HG02642 (cell line): ENCODE results near the gene INS.
"Not testable (repeated sequence)": the region's sequence is repeated elsewhere in the genome, so short reads cannot be mapped to it uniquely, and the experiment has no call there.

Experiments used
- ATAC-seq: cut with Tn5 transposase; IDR thresholded peaks from one replicate; pipeline ENCODE4 v1.9.1; 2021; ENCODE audit warnings: mild to moderate bottlenecking; ENCODE audit not compliant: unreplicated experiment, poor library complexity

Gene INS

DNA sequence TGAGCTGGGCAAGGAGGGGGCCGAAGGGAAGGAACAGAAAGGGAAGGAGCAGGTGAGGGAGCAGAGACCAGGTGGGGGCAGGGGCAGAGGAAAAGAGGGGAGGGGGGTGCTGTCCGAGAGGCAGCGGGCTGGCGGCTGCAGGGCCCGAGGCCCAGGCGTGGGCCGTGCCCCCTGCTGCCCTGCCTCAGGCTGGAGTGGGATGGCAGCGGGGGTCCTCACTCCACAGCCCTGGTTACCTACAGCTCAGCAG lies 24.1 kb downstream of the INS start:
- no peak for ATAC-seq

DNA sequence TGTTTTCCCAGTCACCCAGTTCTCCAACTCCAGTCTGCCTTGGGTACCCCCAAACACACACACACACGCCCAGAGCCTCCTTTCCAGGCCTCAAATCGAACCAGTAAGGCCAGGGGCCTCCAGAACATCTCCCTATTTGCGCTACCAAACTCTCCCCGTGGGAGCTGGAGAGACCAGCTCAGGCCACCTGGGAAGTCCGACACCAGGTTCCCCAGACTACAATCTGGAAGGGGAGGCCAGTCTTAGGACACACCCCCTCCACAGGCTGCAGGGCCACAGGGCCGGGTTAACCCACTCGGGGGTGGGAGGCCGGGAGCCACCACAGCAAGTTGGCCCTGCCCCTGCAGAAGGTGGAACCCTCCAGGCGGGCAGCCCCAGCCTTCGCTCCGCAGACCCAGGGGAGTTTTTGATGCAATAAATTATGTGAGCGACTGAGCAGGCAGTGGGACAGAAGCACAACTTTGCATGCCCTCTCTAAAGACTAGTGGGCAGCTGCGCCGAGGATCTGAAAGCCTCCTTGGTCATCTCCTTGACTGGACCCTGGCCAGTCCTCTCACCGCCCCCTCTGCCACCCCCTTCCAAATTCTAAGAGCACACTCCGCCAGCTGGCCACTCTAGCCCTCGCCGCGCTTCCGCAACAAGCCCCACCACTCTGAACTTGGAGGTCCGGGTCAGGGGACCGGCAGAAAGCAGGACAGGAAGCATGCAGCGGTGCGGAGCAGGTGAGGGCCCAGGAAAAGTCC lies 24.6 kb downstream of the INS start:
- no peak for ATAC-seq

DNA sequence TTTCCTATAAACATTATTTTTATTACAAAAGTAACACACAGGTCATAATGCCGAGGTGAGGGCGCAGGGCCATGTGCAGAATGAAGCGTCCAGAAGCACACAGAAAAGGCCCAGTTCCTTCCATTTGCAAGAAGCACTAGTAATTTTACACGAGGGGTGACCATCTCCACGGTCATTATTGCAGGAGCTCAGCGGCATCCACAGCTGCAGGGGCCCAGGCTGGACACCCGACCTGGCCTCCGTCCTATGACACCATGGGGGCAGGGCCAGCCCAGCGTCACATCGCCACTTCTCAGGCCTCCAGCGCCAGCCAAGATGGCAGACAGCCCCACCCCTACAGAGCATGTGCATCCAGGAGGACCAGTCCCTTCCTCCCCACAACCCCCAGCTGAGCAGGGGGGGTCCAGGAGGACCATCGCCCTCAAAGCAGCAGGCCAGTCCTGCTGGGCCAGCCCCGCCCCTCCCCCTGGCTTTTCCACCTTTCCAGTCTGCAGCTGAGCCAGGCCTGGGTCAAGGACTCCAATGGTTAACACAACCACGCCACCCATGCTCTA lies 25.3 kb downstream of the INS start:
- ATAC-seq = no peak

DNA sequence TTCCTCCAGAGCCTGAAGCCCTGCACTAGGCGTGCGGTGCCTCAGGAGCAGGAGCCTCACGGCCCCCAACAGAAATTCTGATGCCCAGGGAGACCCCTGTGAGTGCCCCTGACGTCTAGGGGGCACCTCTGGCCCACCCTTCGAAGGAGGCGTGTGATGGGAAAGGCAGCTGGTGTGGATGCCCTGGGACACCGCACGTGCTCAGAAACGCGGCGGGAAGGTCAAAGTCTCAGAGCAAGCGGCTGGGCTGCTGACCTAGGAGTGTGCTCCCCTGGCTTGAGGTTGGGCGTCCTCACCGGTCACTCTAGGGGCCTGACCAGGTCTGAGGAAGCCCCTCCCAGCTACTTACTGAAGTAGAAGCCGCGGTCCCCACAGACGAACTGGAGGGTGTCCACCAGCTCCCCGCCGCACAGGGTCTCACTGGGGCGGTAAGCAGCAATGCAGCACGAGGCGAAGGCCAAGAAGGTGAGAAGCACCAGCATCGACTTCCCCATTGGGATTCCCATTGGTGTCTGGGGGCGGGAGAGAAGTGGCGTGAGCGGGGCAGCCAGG lies 25.9 kb downstream of the INS start:
- no peak for ATAC-seq

DNA sequence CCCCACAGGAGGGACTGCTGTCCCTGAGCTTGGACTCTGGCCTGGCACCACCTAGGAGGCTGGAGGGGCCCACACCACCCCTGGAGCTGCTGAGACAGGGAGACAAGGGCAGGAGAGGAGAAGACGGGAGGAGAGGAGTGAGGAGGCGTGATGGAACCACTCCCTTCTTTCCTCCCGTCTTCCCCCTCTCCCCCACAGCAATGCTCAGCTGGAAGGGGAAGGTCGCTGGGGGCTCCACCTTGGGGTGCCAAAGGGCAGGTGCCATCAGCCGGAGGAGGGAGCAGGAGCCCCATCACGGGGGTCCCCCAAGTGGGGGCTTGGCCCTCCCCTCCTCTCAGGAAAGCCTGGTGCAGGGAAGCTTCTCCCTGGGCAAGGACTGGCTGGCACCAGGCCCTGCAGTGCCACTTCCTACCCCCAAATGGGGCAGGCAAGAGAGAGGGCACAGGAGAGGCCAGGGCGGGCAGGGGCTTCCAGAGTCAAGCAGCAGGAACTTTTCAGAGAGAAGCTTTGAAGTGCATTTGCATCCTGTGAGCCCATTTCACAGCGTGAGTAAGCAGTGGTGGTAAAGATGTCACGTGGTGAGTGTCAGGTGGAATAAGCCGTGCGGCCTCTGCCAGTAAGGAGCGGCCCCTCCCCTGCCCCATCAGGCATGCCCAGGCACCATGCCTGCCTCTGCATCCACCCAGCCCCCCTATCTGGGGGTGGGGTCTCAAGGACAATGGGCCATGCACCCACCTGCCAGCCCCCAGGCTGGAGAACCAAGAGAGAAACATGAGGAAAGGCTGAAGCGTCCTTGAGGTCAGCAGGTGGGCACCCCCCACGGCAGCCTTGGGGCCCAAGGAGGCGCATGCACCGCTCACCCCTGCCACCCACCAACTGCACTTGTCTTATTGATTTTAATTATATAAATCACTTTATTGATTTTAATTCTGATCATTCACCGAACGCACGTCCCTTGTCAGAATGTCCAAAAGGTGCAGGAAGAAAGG lies 26.7 kb downstream of the INS start:
- no peak for ATAC-seq

DNA sequence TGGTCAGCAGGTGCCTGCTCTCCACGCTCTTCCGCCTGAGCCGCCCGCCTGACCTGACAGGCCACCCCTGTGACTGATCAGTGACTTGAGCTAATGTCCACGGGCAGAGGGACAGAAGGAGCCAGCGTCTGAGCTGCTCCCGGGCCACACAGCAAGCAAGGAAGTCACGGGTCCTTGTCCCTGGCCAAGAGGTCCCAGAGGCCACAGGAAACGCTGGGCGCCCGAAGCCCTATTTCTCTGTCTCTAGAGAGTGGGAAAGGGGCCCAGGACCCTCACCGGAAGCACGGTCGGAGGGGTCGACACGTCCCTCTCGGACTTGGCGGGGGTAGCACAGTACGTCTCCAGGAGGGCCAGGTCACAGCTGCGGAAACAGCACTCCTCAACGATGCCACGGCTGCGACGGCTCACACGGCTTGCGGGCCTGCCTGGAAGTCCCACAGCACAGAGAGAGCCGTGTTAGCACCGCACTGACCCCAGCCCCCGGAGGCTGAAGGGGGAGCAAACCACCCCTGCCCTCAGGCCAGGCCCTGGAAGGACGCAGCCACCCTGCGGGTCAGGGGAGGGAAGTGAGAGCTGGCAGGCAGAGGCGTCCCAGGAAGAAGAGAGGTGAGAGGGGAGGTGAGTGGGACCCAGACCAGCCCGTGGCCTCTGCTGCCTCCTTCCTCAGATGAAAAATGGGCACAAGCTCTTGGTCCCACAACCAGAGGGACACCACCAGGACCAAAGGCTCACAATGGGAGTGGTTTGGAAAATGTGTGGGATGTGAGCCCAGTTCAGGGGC lies 27.6 kb downstream of the INS start:
- no peak for ATAC-seq

DNA sequence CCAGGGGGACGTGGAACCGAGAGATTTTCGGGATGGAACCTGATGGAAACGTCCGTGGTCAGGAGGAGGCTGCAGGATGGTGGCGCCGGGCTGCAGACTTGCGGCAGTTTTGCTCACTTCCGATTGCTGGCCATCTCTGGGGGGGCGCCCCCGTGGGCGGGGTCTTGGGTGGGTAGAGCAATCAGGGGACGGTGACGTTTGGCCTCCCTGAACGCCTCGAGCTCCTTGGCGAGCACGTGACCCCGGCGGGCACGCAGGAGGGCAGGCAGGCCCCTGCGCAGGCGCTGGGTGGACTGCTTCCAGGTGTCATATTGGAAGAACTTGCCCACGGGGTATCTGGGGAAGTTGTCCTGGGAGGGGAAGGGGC lies 28.2 kb downstream of the INS start:
- ATAC-seq = no peak

DNA sequence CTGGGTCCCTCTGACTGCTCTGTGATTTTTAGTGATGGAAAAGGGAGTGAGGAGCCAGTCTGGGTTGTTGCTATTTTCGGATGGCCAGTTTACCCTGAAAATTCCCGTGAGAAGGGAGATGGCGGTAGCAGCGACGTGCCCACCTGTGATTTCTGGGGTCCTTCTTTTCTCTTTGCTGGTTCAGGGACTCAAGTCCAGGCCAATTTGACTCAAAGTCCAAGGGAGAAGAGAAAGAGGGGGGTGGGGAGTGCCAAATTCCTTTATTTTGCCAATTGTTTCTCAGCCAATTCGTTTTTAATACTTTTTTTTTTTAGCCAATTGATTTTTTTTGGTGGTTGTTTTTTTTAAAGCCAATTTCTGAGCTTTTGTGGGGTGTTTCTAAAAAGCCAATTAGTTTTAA lies 28.8 kb downstream of the INS start:
- no peak for ATAC-seq

DNA sequence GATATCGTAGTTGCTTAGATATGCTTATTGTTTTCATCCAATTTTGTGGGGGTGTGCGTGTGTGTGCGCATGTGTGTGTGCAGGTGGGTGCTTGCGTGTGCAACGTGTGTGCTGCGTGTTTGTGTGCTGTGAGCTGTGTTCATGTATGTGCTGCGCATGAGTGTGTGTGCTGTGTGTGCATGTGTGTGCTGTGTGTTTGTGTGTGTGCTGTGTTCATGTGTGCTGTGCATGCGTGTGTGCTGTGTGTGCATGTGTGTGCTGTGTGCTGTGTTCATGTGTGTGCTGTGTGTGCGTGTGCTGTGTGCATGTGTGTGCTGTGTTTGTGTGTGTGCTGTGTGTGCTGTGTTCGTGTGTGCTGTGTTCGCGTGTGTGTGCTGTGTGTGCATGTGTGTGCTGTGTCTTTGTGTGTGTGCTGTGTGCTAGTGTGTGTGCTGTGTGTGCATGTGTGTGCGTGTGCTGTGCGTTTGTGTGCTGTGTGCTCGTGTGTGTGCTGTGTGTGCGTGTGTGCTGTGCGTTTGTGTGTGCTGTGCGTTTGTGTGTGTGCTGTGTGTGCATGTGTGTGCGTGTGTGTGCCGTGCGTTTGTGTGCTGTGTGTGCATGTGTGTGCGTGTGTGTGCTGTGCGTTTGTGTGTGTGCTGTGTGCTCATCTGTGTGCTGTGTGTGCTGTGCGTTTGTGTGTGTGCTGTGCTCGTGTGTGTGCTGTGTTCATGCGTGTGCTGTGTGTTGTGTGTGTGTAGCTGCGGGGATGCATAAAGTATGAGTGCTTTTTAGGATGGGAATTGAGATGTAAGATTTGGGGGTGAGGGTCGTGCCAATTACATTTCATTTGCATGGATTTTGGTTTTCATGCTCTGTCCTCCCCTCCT lies 29.4 kb downstream of the INS start:
- no peak for ATAC-seq

DNA sequence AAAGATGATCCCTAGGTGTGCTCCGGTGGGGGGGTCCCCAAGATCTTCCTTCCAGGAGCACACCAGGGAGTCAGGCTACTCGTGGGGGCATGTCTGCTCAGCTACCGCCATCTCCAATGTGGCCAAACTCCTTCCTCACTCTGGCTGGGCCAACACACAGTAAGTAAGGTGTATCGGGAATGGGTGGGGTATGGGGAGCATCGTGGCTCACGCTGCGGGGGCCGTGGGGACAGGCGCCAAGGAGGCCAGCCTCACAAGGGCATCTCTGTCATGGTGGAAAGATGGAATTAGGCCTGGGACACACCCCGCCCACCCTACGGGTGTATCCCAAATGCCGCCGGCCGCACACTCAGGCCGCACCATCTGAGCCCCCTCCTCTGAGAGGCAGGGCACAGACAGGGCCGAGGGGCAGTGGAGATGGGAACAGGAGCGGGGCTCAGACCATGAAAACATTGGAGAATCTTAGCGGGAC lies 30.1 kb downstream of the INS start:
- no peak for ATAC-seq

DNA sequence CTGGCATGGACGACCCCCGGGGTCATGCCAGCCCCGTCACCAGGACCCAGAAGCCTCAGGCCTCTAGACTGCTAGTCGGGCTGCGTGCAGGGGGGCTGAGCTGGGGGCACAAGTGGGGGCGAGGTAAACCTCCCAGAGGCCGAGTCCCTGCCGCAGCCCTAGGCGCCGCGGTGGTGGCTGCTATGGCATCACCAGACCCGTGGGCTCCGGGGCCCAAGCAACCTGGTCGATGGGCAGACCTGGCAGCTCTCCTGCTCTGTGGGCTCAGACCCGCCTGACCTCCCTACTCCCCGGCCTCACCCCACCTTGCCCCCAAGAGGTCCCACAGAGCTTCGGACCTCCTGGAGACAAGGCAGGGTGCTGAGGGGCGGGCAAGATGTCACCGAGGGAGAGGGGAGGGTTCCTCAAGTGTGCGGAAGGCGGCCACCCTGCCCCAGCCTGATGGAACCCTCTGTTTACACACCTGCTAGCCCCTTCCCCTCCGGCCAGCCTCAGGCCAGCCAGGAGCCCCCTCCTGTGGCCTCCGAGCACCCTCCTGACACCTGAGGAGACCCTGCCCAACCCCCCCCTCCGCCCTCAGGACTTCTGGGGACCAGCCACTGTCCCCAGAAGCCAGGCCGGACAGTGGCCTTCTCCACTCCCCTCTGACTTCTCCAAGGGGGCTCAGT lies 31.2 kb downstream of the INS start:
- no peak for ATAC-seq

DNA sequence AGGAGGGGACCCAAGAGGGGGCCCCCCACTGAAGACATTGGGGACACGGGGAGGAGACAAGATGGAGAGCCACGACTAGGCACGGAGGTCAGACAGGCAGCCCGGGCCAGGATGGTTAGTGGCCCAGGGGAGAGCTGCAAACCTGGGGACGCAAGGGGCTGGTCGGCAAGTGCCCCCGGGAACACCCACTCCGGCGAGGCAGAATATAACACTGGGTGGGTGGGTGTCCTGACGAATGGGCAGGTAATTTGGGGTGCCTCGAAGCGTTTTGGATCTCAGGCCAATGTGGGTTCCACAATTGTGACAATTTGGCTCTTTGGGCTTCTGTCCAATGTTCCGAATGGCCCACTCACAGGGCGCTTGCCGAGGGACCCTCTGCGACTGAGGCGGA lies 31.7 kb downstream of the INS start:
- ATAC-seq = no peak

DNA sequence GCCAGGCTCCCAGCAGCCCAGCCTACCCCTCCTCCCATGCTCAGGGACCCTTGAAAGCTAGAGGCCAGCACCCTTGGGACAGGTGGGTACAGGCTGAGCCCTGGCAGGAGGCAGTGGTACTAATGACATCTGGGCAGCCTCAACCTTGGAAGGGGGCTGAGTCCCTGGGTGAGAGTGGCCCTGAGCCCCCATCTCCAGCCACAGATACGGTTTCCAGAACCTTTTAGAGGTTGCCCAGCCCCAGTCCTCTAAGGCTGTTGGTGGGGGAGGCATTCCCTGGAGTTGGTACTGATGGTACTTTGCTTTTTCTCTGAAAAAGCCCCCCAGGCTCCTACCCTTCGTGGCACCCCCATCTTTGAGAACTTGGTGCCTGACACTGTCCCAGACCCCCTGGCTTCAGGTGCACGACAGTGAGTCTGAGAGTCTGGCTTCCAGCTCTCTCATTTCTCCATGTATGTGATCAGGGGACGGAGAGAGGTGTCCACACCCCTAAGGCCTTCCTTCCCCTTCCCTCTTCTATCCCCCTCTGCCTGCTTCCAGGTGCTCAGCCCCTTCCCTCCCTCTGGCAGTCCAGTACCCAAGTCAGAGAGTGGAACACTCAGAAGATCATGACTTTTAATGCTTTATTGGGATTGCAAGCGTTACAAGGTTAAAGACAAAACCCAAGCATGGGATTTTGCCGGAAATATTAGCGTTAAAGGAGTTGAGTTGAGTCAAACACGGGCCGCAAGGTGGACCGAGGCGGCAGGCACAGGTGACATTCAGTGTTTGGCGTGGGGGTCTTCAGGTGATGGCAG lies 32.3 kb downstream of the INS start:
- ATAC-seq = no peak

DNA sequence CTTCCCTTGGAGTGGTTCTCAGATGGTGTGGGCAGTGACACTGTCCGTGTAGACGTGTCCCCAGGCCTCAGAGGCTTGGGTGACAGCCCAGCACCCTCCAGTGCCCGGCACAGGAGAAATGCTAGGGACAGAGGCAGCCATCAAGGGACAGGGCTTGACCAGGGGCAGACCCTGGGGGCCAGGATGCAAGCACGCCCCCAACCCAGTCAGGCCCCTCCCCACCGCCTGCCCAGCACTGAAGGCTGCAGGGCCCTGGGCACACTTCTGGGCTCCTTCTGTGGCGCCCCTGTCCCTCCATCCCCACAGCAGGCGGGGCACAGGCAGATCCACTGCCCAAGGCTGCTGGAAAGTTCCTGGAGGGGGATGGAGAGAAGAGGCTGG lies 32.9 kb downstream of the INS start:
- ATAC-seq = no peak

DNA sequence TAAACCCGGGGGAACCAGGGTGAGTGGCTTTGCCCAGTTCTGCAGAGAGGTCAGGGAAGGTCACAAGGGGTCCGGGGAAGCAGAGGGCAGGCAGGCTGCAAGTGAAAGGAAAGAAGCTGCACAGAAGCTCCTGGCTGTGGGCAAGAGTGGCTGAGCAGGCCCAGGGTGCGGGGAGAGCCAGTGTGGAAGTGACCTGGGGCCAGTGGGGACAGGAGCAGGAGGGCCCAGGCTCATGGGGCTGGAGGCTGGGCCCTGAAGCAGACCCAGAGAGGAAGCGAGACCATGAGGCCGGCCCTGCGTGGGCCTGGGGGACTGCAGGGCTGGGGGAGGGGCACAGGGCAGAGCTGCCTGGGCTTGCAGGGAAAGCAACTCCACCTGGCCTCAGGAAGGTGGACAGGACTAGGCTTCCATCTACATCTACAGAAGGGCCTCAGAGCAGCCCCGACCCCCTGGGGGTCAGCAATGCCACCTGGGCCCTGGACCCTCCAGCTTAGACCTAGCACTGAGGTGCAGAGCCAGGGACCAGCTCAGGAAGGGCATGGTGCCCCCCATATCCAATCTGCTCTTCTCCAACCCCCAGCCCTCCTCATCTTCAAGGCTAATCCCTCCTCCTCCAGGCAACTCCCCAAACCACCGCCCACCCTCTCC lies 33.4 kb downstream of the INS start:
- ATAC-seq = no peak

DNA sequence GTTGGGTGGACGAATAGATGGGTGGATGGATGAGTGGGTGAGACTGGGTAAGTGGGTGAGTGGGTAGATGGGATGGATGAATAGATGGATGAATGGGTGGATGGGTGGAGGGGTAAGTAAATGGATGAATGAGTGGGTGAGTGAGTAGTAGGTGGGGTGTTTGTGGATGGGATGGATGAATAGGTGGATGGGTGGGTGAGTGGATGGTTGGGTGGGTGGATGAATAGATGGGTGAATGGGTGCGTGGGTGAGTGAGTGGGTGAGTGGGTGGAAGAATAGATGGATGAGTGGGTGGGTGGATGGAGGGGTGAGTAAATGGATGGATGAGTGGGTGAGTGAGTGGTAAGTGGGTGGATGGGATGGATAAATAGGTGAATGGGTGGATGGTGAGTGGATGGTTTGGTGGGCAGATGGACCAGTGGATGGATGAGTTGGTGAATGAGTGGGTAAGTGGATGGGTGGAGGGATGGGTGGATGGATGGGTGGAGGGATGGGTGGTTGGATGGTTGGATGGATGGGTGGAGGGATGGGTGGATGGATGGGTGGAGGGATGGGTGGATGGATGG lies 34.4 kb downstream of the INS start:
- no peak for ATAC-seq

DNA sequence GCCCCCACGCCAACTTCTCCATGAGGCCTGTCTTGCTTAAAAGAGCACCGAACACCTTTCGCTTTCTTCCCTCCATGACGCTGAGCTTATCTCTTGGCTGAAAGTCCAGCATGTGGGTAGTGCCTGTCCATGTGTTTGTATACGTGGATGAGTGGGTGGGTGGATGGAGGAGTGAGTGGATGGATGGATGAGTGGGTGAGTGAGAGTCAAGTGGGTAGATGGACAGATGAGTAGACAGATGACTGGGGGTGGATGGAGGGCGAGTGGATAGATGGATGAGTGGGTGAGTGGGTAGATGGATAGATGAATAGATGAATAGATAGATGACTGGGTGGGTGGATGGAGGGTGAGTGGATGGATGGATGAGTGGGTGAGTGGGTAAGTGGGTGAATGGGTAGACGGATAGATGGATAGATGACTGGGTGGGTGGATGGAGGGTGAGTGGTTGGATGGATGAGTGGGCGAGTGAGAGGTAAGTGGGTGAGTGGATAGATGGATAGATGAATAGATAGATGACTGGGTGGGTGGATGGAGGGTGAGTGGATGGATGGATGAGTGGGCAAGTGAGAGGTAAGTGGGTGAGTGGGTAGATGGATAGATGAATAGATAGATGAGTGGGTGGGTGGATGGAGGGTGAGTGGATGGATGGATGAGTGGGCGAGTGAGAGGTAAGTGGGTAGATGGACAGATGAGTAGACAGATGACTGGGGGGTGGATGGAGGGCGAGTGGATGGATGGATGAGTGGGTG lies 36.1 kb downstream of the INS start:
- not testable (repeated sequence) for ATAC-seq
